CD14-positive monocyte (primary cell): Measurements from ENCODE around the gene ZNF423. TPM values are rescaled to one million over a fixed set of nuclear protein-coding genes. Genes with fewer than 3 reads are reported as not detected.

Source experiments
- DNase-seq, 3 donors: peaks; one replicate each; pipeline ENCODE4 v3.0.0-alpha.2; 2011 to 2022
- H2AFZ ChIP-seq: 2 replicates; pipeline ENCODE4 v1.6.0; 2012; ENCODE audit warnings: mild to moderate bottlenecking, low read depth, low read length, inconsistent platforms; ENCODE audit not compliant: insufficient read depth, poor library complexity, severe bottlenecking
- H3K27ac ChIP-seq, 2 donors: 1 replicate in 1 of 2; 2 replicates in 1 of 2; pipeline ENCODE4 v1.5.1; 2012 to 2013; ENCODE audit warnings: low read length in 2 of 2, control low read depth in 1 of 2, inconsistent platforms in 1 of 2, low read depth in 1 of 2, mild to moderate bottlenecking in 1 of 2
- H3K27me3 ChIP-seq, 2 donors: one replicate each; pipeline versions ENCODE4 v1.6.0 to v1.6.1; 2011 to 2013; ENCODE audit warnings: low read length in 2 of 2; ENCODE audit not compliant: control insufficient read depth in 2 of 2, insufficient read depth in 2 of 2
- H3K36me3 ChIP-seq, 2 donors: replicated peaks in 1 of 2; 1 replicate in 1 of 2; 2 replicates in 1 of 2; pipeline versions ENCODE4 v1.5.1 to v1.6.1; 2012 to 2013; ENCODE audit warnings: low read length in 2 of 2, control low read depth in 1 of 2, inconsistent platforms in 1 of 2, mild to moderate bottlenecking in 1 of 2; ENCODE audit not compliant: insufficient read depth in 2 of 2, control insufficient read depth in 1 of 2
- H3K4me1 ChIP-seq, 2 donors: 1 replicate in 1 of 2; 2 replicates in 1 of 2; pipeline versions ENCODE4 v1.5.1 to v1.6.1; 2012 to 2013; ENCODE audit warnings: low read length in 2 of 2, control low read depth in 1 of 2, inconsistent platforms in 1 of 2, mild to moderate bottlenecking in 1 of 2, moderate library complexity in 1 of 2; ENCODE audit not compliant: insufficient read depth in 2 of 2, control insufficient read depth in 1 of 2
- H3K4me2 ChIP-seq: replicated peaks from 2 replicates; pipeline ENCODE3; 2012; ENCODE audit warnings: low read length, moderate library complexity, mild to moderate bottlenecking; ENCODE audit not compliant: poor library complexity, severe bottlenecking; ENCODE audit errors: extremely low read depth
- H3K4me3 ChIP-seq, 3 experiments: fragments of 200-600 bp in 1 of 3; sonication (generic) in 1 of 3; replicated peaks in 1 of 3; 1 replicate in 2 of 3; 2 replicates in 1 of 3; pipeline ENCODE4 v1.5.1; 2011 to 2013; ENCODE audit warnings: low read length in 3 of 3, mild to moderate bottlenecking in 3 of 3, control low read depth in 2 of 3, low read depth in 2 of 3, inconsistent platforms in 1 of 3, moderate library complexity in 1 of 3
- H3K79me2 ChIP-seq: 2 replicates; pipeline ENCODE4 v1.6.0; 2012; ENCODE audit warnings: mild to moderate bottlenecking, control low read depth, inconsistent platforms, low read length, moderate library complexity; ENCODE audit not compliant: insufficient read depth
- H3K9ac ChIP-seq: 2 replicates; pipeline ENCODE4 v1.6.0; 2017; ENCODE audit warnings: low read length, mild to moderate bottlenecking; ENCODE audit not compliant: insufficient read depth, poor library complexity, severe bottlenecking
- H3K9me3 ChIP-seq, 2 donors: replicated peaks in 1 of 2; 1 replicate in 1 of 2; 2 replicates in 1 of 2; pipeline versions ENCODE4 v1.5.1 to v1.6.1; 2012 to 2013; ENCODE audit warnings: low read length in 2 of 2, control low read depth in 1 of 2; ENCODE audit not compliant: control insufficient read depth in 1 of 2, insufficient read depth in 1 of 2
- H4K20me1 ChIP-seq: 2 replicates; pipeline ENCODE4 v1.6.0; 2012; ENCODE audit warnings: mild to moderate bottlenecking, low read length, control low read depth, moderate library complexity; ENCODE audit not compliant: insufficient read depth
- H3K27ac Mint-ChIP-seq, 7 donors: one replicate each; pipeline ENCODE4 v1.8.0; 2020; ENCODE audit warnings: mild to moderate bottlenecking in 7 of 7, mixed read lengths in 7 of 7, moderate library complexity in 6 of 7, inconsistent platforms in 2 of 7
- H3K27me3 Mint-ChIP-seq, 3 donors: one replicate each; pipeline ENCODE4 v1.8.0; 2021 to 2022; ENCODE audit warnings: low read depth in 3 of 3, mild to moderate bottlenecking in 3 of 3, mixed read lengths in 3 of 3, moderate library complexity in 3 of 3, inconsistent platforms in 1 of 3
- H3K36me3 Mint-ChIP-seq, 2 donors: one replicate each; pipeline ENCODE4 v1.8.0; 2020; ENCODE audit warnings: mixed read lengths in 2 of 2, inconsistent platforms in 1 of 2, mild to moderate bottlenecking in 1 of 2
- H3K4me1 Mint-ChIP-seq: one replicate; pipeline ENCODE4 v1.8.0; 2020; ENCODE audit warnings: mild to moderate bottlenecking, mixed read lengths
- H3K4me3 Mint-ChIP-seq, 2 donors: one replicate each; pipeline ENCODE4 v1.8.0; 2020; ENCODE audit warnings: mild to moderate bottlenecking in 2 of 2, mixed read lengths in 2 of 2, moderate library complexity in 1 of 2
- H3K9me3 Mint-ChIP-seq, 7 donors: one replicate each; pipeline ENCODE4 v1.8.0; 2020 to 2022; ENCODE audit warnings: mixed read lengths in 7 of 7, mild to moderate bottlenecking in 6 of 7, moderate library complexity in 6 of 7, inconsistent platforms in 2 of 7
- WGBS: methylation state at CpG from one replicate; pipeline ENCODE4 v1.1.5; 2013; ENCODE audit warnings: missing lambda C conversion rate; ENCODE audit not compliant: insufficient coverage; 5-methylcytosine and 5-hydroxymethylcytosine counted together
- intact Hi-C, 2 donors: fragments of 100-400 bp; cut with micrococcal nuclease; formaldehyde crosslinking; loops; one replicate each; pipeline versions ENCODE4 v1.15.0 to v1.15.1; 2023
- polyA plus RNA-seq, 3 donors: library from polyadenylated mRNA; depleted of rRNA in 1 of 3; unstranded in 2 of 3; stranded (reverse) in 1 of 3; fragments of 300-500 nt in 2 of 3; fragments of >200 nt in 1 of 3; fragmentation: Illumina TruSeq in 2 of 3; gene quantifications; 1 replicate in 2 of 3; 2 replicates in 1 of 3; pipeline ENCODE4 v1.2.3, GENCODE V29; 2012 to 2021
- TF ChIP-seq, protein P1 (sequence below): fragments of 200-600 bp; IDR thresholded peaks from one replicate; pipeline ENCODE4 v1.8.0; 2022; ENCODE audit warnings: antibody characterized with exemption, mild to moderate bottlenecking

Gene ZNF423
- polyA plus RNA-seq, 3 donors: not detected

DNA sequence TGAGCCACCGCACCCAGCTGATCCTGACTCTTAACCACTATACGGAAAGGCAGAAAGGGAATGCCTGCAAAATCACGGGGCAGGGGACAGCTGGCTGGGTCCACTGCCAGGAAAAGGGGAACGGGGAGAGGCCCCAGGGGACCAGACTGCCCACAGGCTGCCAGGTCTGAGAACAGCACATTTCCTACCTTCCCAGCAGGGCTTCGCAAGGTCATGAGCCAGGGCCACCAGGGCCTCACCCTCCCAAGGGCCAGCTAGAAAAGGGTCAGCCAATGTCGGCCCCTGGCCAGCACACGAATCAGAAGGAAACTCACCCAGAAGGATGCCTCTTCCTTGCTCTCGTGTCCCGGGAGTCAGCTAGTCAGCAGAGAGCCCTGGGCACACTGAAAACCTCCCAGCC is 118.4 kb downstream of the ZNF423 start:
- no peak overlapping the region for H3K27ac Mint-ChIP-seq
- Histone ChIP-seq H2AFZ (no peak overlapping the region), H3K4me1 (no peaks in the 10 kb centered on the region), H3K79me2 (no peaks in the 10 kb centered on the region), H3K9ac (no peak overlapping the region), H3K4me2 (no peak overlapping the region), H3K4me3 (no peak overlapping the region), H3K36me3 (no peaks in the 10 kb centered on the region), H3K9me3 (no peaks in the 10 kb centered on the region), H3K27ac (no peak overlapping the region), H3K27me3 (no peaks in the 10 kb centered on the region), H4K20me1 (no peaks in the 10 kb centered on the region)
- TF ChIP-seq, protein P1, sequence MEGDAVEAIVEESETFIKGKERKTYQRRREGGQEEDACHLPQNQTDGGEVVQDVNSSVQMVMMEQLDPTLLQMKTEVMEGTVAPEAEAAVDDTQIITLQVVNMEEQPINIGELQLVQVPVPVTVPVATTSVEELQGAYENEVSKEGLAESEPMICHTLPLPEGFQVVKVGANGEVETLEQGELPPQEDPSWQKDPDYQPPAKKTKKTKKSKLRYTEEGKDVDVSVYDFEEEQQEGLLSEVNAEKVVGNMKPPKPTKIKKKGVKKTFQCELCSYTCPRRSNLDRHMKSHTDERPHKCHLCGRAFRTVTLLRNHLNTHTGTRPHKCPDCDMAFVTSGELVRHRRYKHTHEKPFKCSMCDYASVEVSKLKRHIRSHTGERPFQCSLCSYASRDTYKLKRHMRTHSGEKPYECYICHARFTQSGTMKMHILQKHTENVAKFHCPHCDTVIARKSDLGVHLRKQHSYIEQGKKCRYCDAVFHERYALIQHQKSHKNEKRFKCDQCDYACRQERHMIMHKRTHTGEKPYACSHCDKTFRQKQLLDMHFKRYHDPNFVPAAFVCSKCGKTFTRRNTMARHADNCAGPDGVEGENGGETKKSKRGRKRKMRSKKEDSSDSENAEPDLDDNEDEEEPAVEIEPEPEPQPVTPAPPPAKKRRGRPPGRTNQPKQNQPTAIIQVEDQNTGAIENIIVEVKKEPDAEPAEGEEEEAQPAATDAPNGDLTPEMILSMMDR: no peak
- no peak overlapping the region for H3K4me3 Mint-ChIP-seq
- H3K27me3 Mint-ChIP-seq: peaks cover 2 to 6% (median 3%) of the 10 kb centered on the region in 3 donors
- peaks cover 0 to under 1% (median 0%) of the 10 kb centered on the region in 7 donors for H3K9me3 Mint-ChIP-seq
- intact Hi-C loops: no loop called here
- H3K4me1 Mint-ChIP-seq: no peaks in the 10 kb centered on the region
- H3K36me3 Mint-ChIP-seq: no peaks in the 10 kb centered on the region
- WGBS: 91% methylated on average over 8 of the region's 9 CpGs
- no peak for DNase-seq

DNA sequence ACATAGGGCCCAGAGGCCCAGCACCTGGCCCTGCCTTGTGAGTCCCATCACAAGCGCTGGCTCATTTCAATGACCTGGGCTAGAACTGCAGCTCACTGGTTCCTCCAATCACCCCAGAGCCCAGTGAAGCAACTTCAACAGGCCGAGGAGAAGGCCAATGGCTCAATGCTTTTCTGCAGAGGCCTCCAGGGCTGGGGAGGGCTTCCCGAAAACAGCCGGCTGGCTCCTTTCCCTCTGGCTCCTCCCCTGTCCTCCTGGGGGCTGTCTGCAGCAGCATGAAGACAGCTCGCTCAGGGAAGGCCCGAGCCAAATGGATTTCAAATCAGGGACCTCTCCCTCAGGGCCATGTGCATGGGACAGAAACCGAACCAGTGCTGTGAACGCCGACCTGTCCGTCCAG is 121.6 kb downstream of the ZNF423 start:
- Histone ChIP-seq H3K9me3 (peaks cover 8 to 13% of the 10 kb centered on the region in 2 donors), H3K36me3 (no peaks in the 10 kb centered on the region), H3K79me2 (no peaks in the 10 kb centered on the region), H3K4me2 (no peak overlapping the region), H2AFZ (no peak overlapping the region), H4K20me1 (no peaks in the 10 kb centered on the region), H3K9ac (no peak overlapping the region), H3K4me1 (no peaks in the 10 kb centered on the region), H3K27ac (no peak overlapping the region), H3K4me3 (no peak overlapping the region), H3K27me3 (no peaks in the 10 kb centered on the region)
- WGBS: 98% methylated on average over 7 of the region's 10 CpGs
- Mint-ChIP-seq H3K4me1 (no peaks in the 10 kb centered on the region), H3K27ac (no peak overlapping the region), H3K27me3 (peaks cover 2 to 7% (median 3%) of the 10 kb centered on the region in 3 donors), H3K4me3 (no peak overlapping the region), H3K9me3 (peaks cover 5 to 21% (median 11%) of the 10 kb centered on the region in 7 donors), H3K36me3 (no peaks in the 10 kb centered on the region)
- TF ChIP-seq, protein P1: no peak
- no peak for DNase-seq
- intact Hi-C loops: no loop called here
